GM12864 (cell line): Measurements from ENCODE around the gene CELF2.

ENCODE experiments used
- DNase-seq: peaks from one replicate; pipeline ENCODE4 v3.0.0-alpha.2; 2011; ENCODE audit warnings: low read depth
- H3K4me3 ChIP-seq: 2 replicates; pipeline ENCODE4 v1.5.1; 2011; ENCODE audit warnings: mild to moderate bottlenecking, low read depth, low read length, control low read depth
- TF ChIP-seq, protein P1 (sequence below): IDR thresholded peaks from 2 replicates; pipeline ENCODE4 v1.5.1; 2011; ENCODE audit warnings: low read depth, mild to moderate bottlenecking, moderate library complexity, low read length, control low read depth, inconsistent platforms; ENCODE audit errors: missing control alignments

CELF2 gene

DNA sequence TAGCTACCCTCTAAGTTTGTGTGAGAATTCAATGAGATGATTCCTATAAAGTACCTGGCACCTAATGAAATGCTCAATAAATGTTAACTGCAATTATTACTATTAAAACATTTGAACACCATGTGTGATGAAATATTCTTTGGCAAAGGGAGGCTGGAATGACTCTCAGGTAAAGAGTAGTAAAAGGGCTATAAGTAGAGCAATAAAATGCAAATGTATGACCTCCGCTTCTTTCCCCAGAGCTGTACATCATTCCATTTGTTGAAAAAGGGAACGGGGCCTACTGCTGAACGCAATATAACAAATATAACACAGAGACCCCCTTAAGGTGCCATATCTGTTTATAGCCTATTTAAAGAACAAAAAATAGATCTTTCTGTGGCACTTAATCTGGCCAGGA, 27.8 kb downstream of the CELF2 start:
- no peak for DNase-seq
- TF ChIP-seq, protein P1, sequence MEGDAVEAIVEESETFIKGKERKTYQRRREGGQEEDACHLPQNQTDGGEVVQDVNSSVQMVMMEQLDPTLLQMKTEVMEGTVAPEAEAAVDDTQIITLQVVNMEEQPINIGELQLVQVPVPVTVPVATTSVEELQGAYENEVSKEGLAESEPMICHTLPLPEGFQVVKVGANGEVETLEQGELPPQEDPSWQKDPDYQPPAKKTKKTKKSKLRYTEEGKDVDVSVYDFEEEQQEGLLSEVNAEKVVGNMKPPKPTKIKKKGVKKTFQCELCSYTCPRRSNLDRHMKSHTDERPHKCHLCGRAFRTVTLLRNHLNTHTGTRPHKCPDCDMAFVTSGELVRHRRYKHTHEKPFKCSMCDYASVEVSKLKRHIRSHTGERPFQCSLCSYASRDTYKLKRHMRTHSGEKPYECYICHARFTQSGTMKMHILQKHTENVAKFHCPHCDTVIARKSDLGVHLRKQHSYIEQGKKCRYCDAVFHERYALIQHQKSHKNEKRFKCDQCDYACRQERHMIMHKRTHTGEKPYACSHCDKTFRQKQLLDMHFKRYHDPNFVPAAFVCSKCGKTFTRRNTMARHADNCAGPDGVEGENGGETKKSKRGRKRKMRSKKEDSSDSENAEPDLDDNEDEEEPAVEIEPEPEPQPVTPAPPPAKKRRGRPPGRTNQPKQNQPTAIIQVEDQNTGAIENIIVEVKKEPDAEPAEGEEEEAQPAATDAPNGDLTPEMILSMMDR = no peak
- H3K4me3 ChIP-seq = no peak overlapping the region

DNA sequence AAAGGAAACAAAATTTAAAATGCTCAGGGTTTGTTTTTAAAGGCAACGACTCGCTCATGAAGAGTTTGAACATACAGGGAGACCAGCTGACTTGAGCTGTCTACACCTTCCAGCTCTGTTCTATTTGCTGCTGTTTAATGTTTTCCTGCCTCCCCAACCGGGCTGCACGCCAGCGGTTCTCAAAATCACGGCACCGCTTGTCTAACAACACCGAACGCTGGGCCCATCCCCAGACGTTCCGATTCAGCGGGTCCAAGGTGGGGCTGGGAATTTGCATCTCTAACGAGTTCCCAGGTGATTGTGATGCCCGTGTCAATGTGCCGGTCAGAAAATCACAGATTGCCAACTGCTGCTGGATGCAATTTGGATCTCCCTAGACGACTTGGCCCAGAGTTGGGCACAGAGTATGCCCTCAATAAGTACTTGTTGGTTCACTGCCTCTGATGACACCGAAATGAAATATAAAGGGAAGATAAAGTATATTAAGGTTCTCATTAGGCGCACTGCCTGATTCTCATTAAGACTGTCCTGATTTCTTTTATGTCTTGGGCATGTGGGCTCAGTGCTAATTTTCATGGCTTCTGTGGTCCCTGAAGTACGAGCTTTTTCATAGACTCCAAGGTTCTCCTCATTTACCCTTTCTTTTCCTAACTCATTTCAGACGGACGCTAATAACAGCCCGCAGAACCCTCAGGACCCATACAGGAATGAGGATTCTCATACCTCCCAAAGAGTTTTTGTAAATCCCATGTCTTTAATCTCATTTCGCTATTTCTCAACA, 28.5 kb downstream of the CELF2 start:
- H3K4me3 ChIP-seq = no peak overlapping the region
- no peak for DNase-seq
- TF ChIP-seq, protein P1 = no peak

DNA sequence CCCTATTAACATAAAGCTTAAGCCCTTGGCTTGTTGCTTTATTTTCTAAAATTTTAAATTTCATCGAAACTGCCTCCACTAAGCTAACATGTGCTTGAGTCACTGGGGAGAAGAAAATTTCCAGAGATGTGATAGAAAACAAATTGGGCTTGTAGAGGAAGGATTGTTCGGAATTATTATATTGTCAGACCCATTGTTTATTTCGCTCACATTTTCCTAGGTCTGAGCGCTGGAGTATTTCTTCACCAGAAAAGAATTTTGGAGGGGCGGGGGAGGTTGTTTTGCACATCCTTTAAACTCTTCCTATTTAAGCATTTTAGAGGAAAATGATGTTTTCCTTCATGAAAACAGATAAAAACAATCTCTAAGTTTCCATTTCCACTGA, 29.1 kb downstream of the CELF2 start:
- no peak overlapping the region for H3K4me3 ChIP-seq
- DNase-seq = no peak
- TF ChIP-seq, protein P1 = no peak

DNA sequence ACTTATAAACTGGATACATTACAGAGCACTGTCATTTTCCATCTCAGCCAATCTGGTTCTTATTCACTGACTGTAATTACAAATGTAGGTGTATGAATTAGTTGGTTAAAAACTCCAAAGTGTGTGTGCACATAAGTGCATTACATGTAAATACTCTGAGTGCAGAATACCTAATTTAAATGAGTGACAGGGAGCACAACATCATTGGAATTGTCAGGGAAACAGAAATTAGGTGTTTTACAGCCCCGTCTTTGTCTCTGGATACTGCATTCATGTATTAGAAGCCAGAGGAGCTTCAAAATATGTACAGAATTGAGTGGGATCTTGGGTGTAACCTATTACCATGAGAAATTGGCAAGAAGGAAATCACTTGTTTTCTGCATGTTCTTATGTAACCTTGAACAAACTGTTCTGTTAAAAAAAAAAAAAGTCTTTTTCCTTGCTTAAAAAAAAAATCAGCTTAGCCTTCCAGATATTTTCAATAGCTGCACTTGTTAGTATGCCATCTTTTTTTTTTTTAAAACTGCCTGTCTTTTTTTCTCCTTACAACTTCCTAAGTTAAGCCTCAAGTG, 31.1 kb downstream of the CELF2 start:
- H3K4me3 ChIP-seq = no peak overlapping the region
- DNase-seq = no peak
- TF ChIP-seq, protein P1 = no peak

DNA sequence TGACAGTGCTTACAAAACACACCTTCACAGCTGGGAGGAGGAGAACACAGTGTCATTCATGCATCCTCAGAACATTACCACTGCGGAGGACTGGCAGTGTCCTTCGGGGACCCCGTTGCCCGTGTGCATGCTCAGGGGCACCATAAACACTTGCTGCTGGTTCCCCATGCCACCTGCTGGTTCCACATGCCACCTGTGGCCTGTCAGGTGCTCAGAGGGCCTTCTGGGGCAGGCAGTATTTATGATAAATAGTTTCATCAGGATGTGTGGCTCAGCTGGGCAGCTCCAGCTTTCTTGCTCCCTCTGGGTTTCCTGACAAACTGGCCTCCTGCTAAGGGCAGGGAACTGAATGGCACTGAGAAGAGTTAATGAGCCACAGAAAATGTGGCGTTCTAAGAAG, 32.1 kb downstream of the CELF2 start:
- TF ChIP-seq, protein P1 = no peak
- no peak overlapping the region for H3K4me3 ChIP-seq
- no peak for DNase-seq

DNA sequence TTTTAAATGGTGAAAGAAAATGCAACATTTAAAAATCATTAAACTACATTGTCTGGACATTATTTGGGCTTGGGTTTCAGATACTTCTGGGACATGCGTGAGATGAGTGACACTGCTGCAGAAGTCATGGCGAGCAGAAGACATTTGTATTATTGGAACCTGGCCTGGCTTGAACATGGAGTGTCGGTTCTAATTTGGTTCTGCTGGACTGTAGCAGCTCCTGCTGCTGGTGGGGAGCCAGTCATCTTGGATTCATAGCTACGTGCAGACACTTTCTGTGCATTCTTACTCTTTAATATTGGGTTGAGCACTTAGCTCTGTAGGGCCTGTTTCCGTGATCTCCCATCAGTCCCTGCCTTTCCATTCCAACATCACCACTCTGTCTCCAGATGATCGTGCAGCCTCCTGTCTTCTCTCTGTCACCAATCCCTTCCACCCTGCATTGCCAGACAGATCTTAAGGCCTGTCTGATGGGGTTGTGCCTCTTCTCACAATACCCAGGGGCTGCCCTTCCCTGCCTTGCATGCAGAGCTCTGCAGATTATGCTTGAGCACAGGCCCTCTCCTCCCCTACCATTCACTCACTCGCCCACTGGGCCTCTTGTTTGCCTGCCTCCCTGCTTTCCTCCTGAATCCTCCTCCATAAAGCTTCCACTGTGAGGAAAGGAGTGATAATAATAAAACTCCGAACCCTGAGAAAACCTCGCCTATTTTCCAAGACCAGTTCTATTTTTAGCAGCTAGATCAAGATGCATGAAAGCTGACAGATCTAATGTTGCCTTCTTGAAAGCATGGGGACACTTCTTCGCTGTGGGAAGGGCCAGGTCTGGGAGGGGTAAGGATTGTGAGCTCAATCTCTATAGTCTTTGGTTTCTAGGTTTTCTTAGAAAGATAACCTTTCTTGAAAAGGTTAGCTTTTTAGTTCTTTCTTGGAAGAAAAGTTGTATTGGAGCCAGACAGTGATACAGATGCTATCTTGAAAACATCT, 32.9 kb downstream of the CELF2 start:
- no peak overlapping the region for H3K4me3 ChIP-seq
- no peak for DNase-seq
- TF ChIP-seq, protein P1 = no peak
